Astrocyte (in vitro differentiated cells and primary cell): ENCODE data around the gene PTGFRN.

Source experiments
- EZH2 ChIP-seq: IDR thresholded peaks from 2 replicates; pipeline ENCODE4 v1.6.1; 2012; ENCODE audit warnings: mild to moderate bottlenecking, low read length, inconsistent platforms; ENCODE audit not compliant: insufficient read depth
- TF ChIP-seq, protein P1 (sequence below): IDR thresholded peaks from 2 replicates; pipeline ENCODE4 v1.5.1; 2011; ENCODE audit warnings: low read depth, mild to moderate bottlenecking, inconsistent platforms, low read length, moderate library complexity; ENCODE audit not compliant: insufficient read depth

DNA sequence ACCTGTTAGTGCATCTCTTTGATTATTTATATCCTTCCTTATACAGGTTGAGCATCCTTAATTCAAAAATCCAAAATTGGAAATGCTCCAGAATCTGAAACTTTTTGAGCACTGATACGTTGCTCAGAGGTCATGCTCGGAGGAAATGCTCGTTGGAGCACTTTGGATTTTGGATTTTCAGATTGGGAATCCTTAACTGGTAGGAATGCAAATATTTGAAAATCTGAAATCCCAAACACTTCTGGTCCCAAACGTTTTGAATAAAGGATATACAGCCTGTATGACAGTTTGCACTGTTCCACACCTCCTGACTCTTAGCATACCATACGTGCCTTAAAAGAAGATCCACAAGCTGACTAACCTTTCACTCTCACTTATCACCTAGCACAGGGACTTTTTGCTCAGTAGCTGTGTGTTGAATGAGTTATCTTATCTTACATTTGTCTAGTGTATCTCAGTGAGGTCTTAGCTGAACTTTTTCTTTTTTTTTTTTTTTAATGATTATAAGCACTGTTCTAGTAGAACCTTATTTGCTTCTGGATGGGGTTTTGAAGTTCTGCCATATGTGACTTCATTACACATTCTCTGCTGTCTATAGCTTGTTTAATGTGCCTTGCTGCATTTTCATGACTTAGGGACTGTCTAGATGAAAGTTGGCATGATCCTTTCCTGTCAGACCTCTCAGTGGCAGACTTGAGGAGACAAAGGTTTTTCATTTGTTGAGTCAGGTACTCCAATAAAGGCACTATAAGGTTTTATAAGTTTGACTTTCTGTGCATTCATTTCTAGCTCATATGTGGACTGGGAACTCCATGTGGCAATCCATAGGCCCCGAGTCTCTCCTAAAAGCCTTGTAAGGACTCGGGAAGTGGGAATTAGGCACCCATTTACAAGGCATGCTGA lies 21.6 kb downstream of the PTGFRN start:
- TF ChIP-seq, protein P1, sequence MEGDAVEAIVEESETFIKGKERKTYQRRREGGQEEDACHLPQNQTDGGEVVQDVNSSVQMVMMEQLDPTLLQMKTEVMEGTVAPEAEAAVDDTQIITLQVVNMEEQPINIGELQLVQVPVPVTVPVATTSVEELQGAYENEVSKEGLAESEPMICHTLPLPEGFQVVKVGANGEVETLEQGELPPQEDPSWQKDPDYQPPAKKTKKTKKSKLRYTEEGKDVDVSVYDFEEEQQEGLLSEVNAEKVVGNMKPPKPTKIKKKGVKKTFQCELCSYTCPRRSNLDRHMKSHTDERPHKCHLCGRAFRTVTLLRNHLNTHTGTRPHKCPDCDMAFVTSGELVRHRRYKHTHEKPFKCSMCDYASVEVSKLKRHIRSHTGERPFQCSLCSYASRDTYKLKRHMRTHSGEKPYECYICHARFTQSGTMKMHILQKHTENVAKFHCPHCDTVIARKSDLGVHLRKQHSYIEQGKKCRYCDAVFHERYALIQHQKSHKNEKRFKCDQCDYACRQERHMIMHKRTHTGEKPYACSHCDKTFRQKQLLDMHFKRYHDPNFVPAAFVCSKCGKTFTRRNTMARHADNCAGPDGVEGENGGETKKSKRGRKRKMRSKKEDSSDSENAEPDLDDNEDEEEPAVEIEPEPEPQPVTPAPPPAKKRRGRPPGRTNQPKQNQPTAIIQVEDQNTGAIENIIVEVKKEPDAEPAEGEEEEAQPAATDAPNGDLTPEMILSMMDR, result no peak
- TF ChIP-seq EZH2, result no peak
